Neutrophil (primary cell): ENCODE results near the gene PAQR7.

ENCODE experiments used
- H3K27ac ChIP-seq: fragments of 200-600 bp; sonication (generic); 2 replicates; pipeline ENCODE4 v1.5.1; 2016; ENCODE audit warnings: mild to moderate bottlenecking, moderate library complexity
- H3K27me3 ChIP-seq: fragments of 200-600 bp; sonication (generic); 2 replicates; pipeline ENCODE4 v1.6.0; 2016; ENCODE audit warnings: mild to moderate bottlenecking
- H3K36me3 ChIP-seq: fragments of 200-600 bp; sonication (generic); 2 replicates; pipeline ENCODE4 v1.5.1; 2017
- H3K4me1 ChIP-seq, 2 experiments: fragments of 200-600 bp in 1 of 2; sonication (generic) in 1 of 2; 1 replicate in 1 of 2; 2 replicates in 1 of 2; pipeline versions ENCODE4 v1.5.1 to v1.6.1; 2013 to 2016; ENCODE audit warnings: low read depth in 1 of 2, low read length in 1 of 2, mild to moderate bottlenecking in 1 of 2, moderate library complexity in 1 of 2; ENCODE audit not compliant: control insufficient read depth in 1 of 2, insufficient read depth in 1 of 2
- H3K4me3 ChIP-seq, 2 experiments: fragments of 200-600 bp in 1 of 2; sonication (generic) in 1 of 2; 1 replicate in 1 of 2; 2 replicates in 1 of 2; pipeline ENCODE4 v1.5.1; 2013 to 2016; ENCODE audit warnings: low read depth in 1 of 2, low read length in 1 of 2, mild to moderate bottlenecking in 1 of 2, moderate library complexity in 1 of 2
- H3K9me3 ChIP-seq: fragments of 200-600 bp; sonication (generic); 2 replicates; pipeline ENCODE4 v1.5.1; 2016
- TF ChIP-seq, protein P1 (sequence below): fragments of 200-600 bp; sonication (generic); IDR thresholded peaks from 2 replicates; pipeline ENCODE4 v1.5.1; 2016; ENCODE audit warnings: antibody characterized with exemption

The PAQR7 gene

DNA sequence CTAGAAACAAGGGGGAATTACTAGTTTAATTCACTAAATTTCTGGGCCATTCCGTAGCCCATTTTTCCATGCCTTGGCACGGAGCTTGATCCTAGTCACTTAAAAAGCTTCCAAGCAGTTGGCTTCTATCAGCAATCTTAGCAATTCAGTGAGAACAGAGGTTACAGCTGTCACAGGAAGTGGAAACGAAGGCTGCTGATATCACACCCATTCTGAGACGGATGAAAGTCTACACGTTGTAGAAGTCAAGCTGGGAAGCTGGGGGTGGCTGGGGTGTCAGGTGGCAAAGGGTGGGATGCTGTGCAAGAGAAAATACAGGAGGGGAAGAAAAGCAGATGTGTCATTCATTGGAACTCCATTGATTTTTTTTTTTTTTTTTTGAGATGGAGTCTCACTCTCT lies 42.5 kb upstream of the PAQR7 start:
- TF ChIP-seq, protein P1, sequence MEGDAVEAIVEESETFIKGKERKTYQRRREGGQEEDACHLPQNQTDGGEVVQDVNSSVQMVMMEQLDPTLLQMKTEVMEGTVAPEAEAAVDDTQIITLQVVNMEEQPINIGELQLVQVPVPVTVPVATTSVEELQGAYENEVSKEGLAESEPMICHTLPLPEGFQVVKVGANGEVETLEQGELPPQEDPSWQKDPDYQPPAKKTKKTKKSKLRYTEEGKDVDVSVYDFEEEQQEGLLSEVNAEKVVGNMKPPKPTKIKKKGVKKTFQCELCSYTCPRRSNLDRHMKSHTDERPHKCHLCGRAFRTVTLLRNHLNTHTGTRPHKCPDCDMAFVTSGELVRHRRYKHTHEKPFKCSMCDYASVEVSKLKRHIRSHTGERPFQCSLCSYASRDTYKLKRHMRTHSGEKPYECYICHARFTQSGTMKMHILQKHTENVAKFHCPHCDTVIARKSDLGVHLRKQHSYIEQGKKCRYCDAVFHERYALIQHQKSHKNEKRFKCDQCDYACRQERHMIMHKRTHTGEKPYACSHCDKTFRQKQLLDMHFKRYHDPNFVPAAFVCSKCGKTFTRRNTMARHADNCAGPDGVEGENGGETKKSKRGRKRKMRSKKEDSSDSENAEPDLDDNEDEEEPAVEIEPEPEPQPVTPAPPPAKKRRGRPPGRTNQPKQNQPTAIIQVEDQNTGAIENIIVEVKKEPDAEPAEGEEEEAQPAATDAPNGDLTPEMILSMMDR = no peak
- no peaks in the 10 kb centered on the region for H3K36me3 ChIP-seq
- peaks cover 9% of the 10 kb centered on the region for H3K27me3 ChIP-seq
- H3K9me3 ChIP-seq = no peaks in the 10 kb centered on the region
- H3K4me3 ChIP-seq = no peak overlapping the region
- peaks cover 10% of the 10 kb centered on the region in 2 experiments for H3K4me1 ChIP-seq
- no peak overlapping the region for H3K27ac ChIP-seq

DNA sequence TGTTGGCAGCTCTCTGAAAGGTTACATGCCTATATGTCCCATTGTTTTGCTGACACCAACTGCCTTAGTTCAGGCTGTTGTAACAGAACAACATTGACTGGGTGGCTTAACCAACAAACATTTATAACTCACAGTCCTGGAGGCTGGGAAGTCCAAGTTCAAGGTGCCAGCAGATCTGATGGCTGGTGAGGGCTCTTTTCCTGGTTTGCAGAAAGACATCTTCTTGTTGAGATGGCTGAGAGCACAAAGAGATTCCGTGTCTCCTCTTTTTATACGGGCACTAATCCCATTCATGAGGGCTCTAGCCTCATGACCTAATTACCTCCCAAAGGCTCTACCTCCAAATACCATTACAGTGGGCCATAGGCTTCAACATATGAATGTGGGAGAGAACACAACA lies 41.0 kb upstream of the PAQR7 start:
- no peaks in the 10 kb centered on the region for H3K27me3 ChIP-seq

DNA sequence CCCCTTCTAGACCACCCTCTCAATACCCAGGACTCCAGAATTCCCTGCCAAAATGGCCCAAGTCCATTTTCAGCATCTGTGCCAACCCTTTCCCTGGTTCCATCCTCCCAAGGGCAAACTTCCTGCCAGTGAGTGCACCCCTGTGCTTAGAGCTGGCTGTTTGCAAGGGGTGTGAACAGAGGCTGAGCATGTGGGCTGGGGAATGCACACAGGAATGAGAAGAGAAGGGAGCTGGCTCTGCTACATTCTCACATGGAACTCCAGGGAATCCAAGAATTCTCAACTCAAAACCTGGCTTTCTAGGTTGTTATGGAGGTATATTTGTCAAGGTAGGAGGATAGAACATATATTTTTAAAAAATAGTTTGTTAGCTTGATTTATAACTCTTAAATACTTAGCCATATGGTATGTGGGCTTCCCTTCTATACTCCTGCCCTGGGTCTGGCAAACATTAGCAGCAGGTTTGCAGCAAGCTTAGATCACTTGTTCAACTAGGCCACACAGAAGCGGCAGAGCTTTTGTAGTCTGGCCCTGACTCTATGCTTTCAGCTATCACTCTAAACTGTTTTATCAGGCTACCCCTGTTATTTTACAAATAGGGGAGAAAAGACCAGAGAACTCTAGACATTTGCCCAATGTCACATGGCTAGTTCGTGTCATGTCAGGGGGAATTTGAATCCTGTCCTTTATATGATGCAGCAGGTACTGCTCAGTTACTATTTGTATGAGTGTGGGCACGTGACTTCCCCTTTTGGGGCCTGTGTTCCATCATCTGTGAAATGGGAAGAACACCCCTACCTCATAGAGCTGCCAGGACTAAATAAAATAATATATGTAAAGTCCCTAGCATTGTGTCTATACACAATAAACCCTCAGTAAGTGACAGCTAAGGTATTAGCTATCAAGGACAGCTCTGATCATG lies 38.8 kb upstream of the PAQR7 start:
- TF ChIP-seq, protein P1 = no peak
- Histone ChIP-seq H3K27ac (no peak overlapping the region), H3K27me3 (no peaks in the 10 kb centered on the region), H3K9me3 (no peaks in the 10 kb centered on the region), H3K4me1 (no peaks in the 10 kb centered on the region), H3K36me3 (no peaks in the 10 kb centered on the region), H3K4me3 (no peak overlapping the region)

More for the DNA sequence above, 41.0 kb upstream of the PAQR7 start:
- Histone ChIP-seq H3K4me1 (no peaks in the 10 kb centered on the region), H3K36me3 (no peaks in the 10 kb centered on the region), H3K4me3 (no peak overlapping the region), H3K27ac (no peak overlapping the region), H3K9me3 (no peaks in the 10 kb centered on the region)
- TF ChIP-seq, protein P1 = no peak

DNA sequence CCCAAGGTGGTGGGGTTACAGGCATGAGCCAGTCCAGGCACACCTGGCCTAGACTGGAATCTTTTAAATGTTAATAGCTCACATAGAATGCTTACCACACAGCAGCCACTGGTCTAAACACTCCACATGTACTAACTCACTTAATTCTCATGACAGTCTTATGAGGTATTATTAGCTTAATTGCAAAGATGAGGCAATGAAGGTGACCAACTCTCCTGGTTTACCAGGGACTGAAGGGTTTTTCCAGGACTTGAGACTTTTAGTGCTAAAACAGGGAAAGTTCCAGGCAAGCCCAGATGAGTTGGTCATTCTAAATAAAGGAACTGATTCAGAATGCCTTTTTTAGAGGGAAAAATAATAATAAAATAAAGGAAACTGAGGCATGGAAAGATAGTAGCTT lies 37.7 kb upstream of the PAQR7 start:
- H3K4me1 ChIP-seq = no peaks in the 10 kb centered on the region
- no peak overlapping the region for H3K27ac ChIP-seq
- H3K36me3 ChIP-seq = no peaks in the 10 kb centered on the region
- no peaks in the 10 kb centered on the region for H3K9me3 ChIP-seq
- peaks cover 1% of the 10 kb centered on the region for H3K27me3 ChIP-seq
- H3K4me3 ChIP-seq = no peak overlapping the region
- TF ChIP-seq, protein P1 = no peak

DNA sequence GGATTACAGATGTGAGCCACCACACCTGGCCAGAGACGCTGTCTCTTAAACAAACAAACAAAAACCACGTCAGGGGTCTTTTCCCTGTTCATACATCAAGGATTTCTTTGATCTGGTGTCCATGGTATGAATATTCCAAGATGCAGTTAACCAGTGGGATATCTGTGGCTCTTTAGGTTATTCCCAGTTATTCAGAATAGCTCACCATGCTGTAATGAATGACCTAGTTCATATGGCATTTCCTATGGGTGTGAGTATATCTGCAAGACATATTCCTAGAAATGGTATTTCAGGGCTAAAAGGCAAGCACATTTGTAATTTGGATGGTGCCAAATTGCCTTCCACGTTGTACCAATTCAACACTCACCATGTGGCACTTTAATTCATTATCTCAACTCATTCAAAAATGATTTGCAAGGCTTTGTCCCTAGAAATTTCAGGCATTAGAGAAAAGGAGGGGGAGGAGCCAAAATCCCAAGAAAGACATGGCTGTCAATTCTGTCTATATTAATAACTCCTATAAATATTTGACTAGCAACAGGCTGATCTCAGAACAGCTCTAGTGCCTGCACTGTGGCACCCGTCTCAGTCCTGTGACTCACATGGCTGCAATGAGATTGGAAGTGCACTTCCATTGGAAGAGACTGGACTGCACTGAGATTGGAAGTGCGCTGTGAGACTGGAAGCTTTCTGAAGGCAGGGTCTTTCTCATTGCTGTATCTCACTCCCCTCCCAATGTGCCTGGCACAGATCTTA lies 36.7 kb upstream of the PAQR7 start:
- no peaks in the 10 kb centered on the region for H3K9me3 ChIP-seq
- no peak overlapping the region for H3K27ac ChIP-seq
- no peaks in the 10 kb centered on the region for H3K36me3 ChIP-seq
- no peaks in the 10 kb centered on the region for H3K4me1 ChIP-seq
- no peak overlapping the region for H3K4me3 ChIP-seq
- TF ChIP-seq, protein P1 = no peak
- peaks cover 11% of the 10 kb centered on the region for H3K27me3 ChIP-seq
